ENCODE measurements around the gene CDR2.
A peak's percentile ranks its signal among the peaks of the same experiment; 100 is the strongest.
"Not testable (repeated sequence)": the region's sequence is repeated elsewhere in the genome, so short reads cannot be mapped to it uniquely, and the experiment has no call there.

The CDR2 gene

DNA sequence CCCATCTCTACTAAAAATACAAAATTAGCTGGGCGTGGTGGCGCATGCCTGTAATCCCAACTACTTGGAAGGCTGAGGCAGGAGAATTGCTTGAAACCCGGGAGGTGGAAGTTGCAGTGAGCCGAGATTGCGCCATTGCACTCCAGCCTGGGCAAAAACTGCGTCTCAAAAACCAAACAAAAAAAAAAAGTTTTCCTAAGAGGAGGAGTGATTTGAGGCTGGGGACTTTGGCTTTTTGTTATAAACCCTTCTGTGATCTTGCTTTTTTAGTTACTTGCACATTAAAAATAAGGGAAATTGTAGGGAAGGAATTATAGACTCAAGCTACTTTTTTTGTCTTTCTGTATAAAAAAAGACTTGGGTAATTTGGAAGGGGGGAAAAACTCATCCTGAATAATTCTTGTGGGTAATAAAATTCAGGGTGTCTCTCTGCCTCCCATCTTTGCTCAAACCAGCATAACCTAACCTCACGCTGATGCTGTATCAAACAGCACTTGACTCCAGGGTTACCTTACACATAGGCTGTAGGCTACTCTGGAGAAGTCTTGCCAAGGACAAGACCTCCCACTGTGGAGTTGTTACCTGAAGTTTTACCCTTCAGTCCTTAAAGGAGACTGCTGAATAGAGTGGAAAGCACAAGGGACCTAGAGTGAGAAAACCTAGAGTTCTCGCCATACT is 1.7 kb upstream of the CDR2 start:
- no peak for DNase-seq (ENCODE audit: low read depth in 2 of 2)

DNA sequence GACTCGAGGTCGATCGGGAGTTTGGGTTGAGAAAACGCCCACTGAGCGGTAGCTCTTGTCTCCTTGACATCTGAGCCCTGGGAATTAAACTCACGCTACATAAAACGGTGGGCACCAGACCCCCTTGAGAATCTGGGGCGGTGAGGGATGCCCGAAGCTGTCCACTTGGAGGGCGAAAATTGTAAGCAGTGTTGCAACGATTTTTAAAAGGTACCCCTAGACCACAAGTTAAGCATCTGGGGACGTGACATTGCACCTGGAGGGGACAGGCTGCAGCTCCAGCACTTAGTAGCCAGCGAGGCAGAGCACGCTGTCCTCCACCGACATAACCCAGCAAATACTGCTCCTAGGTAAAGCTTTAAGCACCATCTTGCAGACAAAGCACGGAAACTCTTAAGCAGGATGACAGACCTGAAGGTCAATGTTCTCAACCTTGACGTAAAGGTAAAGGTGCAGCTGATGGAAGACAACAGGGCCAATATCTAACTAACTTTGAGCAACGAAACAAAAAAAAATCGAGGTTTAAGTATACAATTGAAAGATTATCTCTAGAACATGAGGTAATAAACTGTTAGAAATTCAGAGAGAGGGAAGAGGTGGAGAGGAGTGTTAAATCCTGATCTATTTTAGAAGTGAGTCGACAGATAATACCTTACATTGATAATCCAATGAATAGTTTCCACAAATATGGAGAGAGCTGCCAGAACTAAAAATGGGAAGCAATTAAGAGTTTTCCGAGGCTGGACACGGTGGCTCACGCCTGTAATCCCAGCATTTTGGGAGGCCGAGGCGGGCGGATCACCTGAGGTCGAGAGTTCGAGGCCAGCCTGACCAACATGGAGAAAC is 921 bp upstream of the CDR2 start:
- DNase-seq (ENCODE audit: low read depth in 2 of 2), result no peak

DNA sequence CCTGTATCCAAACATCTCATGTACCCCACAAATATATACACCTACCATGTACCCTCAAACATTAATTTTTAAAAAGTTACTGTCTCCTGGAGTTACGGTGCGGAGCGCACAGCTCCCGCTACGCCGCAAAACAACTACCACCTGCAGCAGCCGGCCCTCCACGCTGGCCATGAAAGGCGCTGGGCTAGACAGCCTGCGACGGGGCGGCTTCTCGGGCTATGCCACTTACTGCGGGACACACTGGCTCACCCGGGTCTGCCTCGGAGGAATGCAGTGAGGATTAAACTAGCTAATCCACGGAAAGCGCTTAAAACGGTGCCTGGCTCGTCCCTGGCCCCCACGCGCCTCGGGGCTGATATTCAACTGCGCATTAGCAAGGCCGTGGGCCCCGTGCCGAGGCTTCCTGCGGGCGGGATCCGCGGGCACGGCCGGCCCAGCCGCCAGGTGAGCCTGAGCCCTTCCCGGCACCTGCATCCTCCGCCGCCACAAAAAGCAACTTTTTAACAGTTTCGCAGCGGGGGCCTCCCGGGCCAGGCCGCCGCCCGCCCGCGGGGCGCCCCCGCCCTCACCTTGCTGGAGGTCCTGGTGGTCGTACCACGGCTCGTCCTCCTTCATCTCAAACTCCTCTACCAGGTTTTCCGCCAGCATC is 633 bp downstream of the CDR2 start:
- peak in 1 of 2 donors; percentile 16 for DNase-seq (ENCODE audit: low read depth in 2 of 2)

DNA sequence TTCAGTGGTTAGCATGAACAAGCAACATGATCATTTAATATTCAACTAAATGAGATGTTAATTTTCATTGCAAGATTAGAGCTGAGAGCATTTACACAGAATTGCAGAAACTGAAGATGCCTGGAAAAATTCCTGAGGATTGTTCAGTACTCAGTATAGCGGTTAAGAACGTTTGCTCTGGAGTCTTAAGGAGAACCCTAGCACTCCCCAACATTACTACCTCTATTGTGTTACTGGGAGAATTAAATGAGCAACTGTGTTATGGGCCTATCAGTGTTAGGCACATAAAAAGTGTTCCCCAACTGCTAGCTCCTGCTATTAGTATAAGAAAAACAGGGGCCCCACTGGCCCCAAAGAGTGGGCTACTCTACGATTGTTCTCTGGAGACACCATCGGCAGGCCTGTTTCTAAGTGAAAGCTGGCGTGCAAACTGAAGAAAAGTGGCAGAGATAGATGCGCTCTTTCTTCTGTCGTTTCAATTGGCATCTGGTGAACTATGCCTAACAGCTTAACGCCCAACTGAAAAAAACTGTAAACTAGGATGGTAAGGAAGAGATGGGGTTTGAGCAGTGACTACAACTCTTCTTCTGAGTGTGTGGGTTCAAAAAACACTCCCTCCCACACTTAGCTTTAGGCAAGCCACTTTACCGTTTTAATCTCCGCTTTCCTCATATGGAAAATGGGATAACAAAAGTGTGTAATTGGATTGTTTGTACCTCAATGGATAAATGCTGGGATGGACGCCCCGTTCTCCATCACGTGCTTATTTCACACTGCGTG is 1.3 kb downstream of the CDR2 start:
- no peak for DNase-seq (ENCODE audit: low read depth in 2 of 2)

DNA sequence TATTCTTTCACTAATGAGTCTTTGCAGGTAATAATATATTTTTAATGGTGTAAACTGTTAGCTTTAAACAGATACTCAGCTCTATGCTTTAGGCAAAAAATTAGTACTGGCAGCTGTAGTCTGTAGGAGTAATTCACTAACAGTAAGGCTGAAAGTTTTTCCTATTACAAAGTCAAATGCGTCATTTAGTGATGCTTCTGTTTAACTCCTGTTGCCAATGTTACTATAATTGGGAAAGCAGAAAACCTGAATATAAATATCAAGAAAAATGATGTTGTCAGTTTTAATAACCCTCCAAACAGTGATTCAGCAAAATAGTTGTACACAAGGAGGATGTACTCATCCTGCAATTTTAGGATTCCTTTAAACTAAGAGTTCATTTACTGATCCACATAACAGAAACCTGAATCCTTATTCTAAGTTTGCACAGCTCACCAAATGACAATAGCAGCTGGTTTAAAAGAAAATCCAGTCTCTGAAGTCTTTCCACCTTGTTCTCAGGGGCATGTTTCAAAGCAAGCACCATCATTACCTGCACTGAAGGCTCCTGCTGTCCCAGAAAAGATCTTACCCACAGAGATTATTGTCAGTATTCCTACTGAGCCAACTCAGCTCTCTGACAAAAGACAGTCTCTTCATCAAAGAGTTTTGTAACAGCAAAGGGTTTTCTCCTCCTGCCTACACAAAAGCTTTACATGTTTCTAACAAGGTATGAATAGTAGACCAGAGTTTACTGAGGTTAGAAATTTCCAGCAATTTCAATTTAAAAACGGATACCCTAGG is 4.2 kb downstream of the CDR2 start:
- no peak for DNase-seq (ENCODE audit: low read depth in 2 of 2)

DNA sequence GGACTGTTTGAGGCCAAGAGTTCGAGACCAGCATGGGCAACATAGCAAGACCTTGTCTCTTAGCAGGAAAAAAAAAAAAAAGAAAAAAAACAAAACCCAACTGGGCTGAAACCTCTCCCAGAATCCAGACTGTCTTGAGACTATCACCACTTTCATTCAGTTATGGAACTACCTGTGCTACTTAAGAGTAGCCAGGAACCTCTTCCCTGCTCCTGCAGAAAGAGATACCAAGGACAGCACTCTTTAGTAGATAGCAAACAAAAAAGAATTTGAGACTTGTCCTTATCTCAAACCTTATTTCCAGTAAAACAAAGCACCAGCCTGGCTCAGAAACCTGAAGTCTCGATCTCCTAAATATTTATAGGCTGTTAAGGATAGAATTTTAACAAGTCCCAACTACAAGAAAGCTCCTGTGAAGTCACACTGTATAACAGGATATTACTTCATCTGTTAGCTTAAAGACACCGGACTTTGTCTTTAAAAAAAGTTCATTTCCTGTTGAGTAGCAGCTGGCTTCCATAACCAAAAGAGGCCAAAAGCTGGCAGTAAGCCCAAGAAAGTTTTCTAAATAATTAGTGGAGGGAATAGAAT is 5.1 kb downstream of the CDR2 start:
- no peak for DNase-seq (ENCODE audit: low read depth in 2 of 2)

DNA sequence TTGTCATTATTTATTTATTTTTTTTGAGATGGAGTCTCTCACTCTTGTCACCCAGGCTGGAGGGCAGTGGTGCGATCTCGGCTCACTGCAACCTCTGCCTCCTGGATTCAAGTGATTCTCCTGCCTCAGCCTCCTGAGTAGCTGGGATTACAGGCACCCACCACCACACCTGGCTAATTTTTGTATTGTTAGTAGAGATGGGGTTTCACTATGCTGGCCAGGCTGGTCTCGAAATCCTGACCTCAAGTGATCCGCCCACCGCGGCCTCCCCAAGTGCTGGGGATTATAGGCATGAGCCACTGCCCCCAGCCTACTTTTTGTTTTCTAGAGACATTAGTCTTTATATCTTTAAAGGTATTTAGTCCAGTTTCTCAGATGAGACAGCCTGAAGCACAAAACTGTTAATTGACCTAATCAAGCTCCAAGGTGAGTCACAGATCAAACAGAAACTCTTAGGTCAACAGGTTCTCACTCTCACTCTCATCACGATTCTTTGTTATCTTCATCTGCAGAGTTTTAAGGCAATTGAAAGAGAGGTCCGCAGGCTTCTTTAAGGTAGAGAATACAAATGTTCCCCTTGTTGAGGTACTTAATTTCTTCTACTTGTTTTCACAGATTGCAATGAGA is 6.1 kb downstream of the CDR2 start:
- DNase-seq (ENCODE audit: low read depth in 2 of 2), result not testable (repeated sequence)

DNA sequence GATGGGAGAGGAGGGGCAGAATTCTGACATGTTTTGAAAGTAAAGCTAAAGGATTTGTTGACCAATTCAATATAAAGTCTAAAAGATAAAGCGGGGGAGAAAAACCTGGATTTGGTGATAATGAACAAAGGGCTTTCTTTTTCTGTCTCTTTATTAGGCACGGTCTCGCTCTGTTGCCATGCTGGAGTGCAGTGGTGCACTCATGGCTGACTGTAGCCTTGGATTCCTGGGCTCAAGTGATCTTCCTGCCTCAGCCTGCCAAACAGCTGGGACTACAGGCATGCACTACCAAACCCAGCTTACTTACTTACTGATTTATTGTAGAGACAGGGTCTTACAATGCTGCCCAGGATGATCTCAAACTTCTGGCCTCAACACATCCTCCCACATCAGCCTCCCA is 7.5 kb downstream of the CDR2 start:
- no peak for DNase-seq (ENCODE audit: low read depth in 2 of 2)

DNA sequence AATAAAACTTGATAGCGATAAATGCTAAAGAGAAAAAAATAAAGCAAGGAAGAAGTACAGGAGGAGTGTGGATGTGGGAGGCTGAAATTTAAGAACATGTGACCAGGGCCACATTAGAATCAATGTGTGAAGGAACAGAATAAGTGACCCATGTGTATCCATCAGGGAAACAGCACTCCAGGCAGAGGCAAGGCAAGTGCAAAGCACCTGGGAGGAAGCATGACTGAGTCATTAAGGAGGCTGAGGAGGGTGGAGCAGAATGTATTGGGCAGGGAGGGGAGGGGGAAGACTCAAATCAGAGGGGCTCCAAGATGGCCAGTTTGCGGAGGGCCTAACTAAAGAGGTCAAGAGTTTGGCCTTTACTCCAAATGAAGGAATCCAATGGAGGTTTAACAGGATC is 8.0 kb downstream of the CDR2 start:
- no peak for DNase-seq (ENCODE audit: low read depth in 2 of 2)

DNA sequence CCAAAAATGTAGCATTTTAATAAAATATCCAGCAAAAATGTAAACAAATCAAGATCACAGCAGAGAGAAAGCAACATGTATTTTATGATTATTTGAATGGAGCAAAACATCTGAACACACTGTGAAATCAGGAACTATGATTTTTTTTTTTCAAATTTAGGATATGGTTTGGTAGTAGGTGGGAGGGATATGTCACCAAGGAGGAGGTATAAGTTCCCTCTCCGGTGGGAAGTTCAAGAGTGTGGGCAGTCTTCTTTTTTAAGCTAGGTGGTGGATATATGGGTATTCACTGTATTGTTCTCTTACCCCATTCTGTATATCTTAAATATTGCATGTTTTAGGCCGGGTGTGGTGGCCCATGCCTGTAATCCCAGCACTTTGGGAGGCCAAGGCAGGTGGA is 10.2 kb downstream of the CDR2 start:
- DNase-seq (ENCODE audit: low read depth in 2 of 2), result no peak

DNA sequence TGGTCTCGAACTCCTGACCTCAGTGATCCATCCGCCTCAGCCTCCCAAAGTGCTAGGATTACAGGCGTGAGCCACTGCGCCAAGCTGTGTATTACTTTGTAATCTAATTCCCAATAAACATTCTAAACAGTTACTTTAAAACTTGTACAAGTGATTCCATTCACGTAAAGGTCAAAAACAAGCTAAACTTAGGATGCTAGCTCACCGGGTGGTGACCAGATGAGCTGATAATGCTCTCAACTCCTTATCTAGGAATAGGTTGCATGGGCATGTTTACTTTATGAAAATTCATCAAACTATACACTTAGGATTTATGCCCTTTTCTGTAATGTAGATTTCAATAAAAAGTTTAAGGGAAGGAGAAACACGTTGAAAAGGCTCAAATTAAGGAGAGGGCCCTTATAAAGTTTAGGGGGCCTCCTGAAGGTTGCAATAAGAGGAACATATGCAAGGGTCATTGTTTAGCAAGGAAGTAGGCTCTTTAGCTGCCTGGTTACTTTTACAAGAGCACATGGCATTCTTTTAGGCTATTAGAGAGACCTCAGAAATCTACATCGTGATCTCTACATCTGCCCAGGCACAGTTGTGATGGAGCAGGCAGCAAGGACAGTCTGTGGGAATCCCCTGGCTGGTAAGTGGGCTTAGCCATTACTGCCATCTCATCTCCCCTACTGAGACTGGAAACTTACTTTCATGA is 13.3 kb downstream of the CDR2 start:
- no peak for DNase-seq (ENCODE audit: low read depth in 2 of 2)

DNA sequence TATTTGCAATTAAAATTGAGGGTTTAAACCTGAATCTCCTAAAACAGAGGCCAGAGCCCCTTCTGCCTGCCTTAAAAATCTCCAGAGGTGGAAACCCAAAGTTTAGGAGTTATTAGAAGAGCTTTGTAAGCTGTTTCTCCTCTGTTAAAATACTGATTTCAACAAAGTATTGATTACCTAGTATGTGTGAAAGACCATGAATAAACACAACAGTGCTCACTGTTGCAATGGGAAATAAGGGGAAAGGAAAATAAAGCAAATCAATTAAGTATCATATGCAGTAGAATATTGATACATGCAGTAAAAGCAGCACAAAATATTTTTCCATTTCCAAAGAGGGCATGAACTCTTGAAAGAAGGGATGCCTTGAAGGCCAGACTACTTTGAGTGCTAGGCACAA is 14.7 kb downstream of the CDR2 start:
- no peak for DNase-seq (ENCODE audit: low read depth in 2 of 2)

DNA sequence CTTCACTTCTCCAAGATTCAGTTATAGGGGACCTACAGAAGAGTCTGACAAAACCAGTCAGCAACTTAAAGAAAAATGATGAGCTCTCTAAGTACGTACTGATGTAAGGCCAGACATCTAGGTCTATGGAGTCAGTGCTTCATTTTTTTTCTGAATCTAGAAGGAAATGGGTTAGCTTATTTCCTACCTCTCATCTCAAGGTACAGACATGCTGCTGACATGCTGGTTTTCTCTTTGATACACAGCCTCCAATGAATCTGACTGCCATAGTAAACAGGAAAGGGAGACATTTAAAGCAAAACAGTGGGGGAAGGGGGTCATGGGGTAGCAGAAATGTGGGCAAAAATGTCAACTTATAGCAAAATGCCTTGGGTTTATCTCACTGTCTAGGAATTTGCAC is 16.4 kb downstream of the CDR2 start:
- DNase-seq (ENCODE audit: low read depth in 2 of 2), result no peak

DNA sequence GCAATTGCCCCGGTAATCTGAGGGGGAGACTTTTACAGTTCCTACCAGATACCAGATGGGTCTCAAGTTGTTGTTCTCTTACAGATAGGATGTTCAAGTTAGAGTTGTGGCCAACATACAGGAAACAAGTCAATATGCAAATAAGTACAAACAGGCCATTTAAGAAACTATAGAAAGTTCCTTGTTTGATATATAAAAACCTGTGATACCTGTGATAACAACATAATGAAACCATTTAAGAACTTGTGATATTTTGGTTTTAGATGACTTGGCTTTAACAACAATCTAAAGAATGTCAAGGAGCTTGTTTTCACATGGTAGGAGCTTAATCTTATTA is 16.8 kb downstream of the CDR2 start:
- no peak for DNase-seq (ENCODE audit: low read depth in 2 of 2)

DNA sequence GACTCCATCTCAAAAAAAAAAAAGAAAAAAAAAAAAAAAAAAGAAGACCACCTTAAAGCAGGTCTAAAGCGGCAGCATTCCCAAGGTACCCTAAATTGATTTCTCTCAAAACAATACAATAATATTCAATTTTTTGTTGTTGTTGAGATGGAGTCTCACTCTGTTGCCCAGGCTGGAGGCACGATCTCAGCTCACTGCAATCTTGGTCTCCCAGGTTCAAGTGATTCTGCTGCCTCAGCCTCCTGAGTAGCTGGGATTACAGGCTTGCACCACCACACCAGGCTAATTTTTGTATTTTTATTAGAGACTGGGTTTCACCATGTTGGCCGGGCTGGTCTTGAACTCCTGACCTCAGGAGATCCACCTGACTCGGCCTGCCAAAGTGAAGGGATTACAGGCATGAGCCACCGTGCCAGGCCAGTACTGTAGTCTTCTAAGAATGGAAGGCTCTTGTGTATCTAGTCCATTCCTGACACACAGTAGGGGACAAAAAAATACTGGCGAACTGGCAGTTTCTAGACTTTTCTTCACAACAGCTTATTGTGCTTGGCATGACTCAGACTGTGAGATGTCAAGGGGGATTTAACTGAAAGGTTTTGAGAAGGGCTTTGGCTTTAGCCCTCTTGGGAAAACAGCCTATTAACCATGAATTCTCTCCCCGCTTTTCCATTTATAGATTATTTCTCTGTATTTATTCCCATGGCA is 17.3 kb downstream of the CDR2 start:
- no peak for DNase-seq (ENCODE audit: low read depth in 2 of 2)

DNA sequence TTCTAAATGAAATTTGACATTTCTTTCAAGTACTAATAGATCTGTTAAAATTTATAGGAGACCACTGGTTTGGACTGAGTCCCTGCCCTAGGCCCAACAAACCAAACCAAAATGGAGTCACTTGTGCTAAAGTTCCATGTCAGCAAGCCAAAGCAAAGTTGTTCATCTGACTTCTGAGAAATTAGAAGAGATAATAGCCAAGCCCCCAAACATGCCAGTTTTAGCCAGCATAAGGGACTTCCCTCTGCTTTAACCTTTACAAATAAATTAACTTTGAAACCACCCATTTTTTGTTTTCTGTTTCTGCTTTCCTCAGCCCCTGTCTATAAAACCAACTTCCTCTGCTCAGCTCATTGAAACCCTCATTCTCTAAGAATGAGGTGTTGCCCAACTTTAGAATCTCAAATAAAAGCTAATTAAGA is 18.9 kb downstream of the CDR2 start:
- DNase-seq (ENCODE audit: low read depth in 2 of 2), result no peak

DNA sequence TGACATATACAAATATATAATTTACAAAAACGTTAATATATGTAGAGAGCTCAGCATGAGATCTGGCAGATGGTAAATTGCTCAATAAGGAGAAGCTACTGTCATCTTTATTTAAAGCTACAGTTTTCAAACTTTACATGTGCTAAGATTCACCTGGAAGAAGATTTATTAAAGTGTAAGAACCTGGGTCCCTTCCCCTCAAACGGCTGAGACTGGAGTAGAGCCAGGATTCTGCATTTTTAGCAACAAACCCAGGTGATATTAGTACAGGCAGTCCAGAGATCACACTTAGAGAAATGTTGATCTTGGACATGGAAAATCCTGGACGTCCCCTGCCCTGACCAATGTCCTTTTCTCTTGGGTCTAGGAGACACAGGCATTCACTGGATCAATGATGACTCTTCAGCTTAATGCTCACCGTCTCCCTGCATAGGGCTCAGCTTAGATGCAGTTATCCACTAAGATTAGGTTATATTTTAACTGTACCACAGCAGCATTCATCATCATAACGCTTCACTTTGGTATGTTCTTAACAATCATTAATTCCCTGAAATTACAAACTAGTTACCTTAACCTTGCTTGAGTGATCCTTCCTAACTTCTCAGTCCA is 20.4 kb downstream of the CDR2 start:
- DNase-seq (ENCODE audit: low read depth in 2 of 2), result no peak

DNA sequence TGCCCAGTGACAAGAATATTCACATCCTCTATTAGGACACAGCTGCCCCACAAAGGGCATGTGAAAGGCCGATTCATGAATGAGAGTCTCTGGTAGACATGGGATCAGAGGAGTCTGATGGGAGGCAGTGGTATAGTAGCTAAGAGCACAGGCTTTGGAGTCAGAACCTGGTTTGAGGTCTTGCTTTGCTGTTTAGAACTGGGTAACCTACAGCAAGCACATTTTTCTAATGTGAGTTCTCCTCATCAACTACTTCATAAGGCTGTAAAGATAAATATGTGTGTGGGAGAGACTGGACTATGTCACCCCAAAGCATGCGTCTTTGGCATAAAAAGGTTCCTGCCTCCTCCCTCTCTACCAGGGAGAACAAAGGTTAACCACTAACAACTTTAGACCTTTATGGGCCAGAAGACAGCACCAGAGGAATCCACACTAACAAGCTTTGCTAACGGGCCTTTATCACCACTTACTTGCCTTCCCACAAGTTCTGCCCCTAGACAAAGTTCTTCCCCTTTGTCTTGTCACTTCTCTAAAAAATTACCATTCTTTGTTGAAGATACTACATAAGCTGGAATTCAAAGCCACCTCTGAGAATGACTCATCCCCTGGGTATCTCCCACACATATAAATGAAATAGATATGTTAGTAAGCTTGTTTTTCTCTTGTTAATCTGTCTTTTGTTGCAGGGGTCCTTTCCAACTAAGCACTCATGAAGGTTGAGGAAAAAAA is 21.1 kb downstream of the CDR2 start:
- DNase-seq (ENCODE audit: low read depth in 2 of 2), result no peak
